GM19395 (cell line): ENCODE measurements around the gene KRT84.
A peak's percentile ranks its signal among the peaks of the same experiment; 100 is the strongest.

Source experiments
- ATAC-seq: cut with Tn5 transposase; IDR thresholded peaks from one replicate; pipeline ENCODE4 v1.9.1; 2021; ENCODE audit warnings: mild to moderate bottlenecking, moderate library complexity; ENCODE audit not compliant: unreplicated experiment

KRT84 gene

DNA sequence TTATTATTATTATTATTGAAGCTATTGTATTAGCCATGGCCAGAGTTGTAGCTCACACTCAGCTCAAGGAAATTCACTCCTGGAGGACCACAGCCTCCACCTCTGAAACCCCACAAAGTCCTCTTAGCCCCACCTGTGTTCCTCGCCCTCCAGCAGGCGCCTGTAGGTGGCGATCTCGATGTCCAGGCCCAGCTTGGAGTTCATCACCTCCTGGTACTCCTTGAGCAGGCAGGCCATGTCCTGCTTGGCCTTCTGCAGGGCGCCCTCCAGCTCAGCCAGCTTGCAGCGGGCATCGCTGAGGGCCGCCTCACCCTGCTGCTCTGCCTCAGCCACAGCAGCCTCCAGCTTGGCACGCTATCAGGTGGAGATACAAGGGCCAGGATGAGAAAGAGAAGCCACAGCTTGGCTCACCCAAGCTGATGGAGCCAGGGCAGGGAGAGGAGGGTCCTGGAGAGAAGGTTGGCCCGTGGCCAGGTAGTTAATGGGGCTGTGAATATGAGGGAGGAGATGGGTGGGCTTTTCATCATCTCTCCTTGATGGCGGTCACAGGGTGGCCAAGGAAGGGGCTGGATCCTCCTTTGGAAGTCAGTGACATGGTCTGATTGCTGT is 23.2 kb downstream of the KRT84 start:
- no peak for ATAC-seq

DNA sequence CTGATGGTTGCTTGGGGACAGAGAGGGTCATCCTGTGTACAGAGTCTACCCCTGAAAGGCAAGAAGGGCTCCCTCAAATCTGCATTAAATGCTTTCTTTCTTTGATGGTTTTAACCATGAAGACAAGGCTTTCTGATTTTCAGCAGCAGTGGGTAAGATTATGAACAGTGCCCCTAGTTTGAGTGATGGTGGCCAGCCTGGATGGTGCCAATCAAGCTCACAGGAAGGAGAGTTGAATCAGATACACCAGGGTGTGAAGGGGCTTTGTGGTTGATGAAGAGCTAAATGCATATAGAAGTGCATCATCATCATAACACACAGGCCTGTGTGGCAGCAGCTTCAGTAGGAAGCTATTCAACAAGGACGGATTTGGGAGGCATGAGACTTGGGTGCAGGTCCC is 23.9 kb downstream of the KRT84 start:
- ATAC-seq: no peak

DNA sequence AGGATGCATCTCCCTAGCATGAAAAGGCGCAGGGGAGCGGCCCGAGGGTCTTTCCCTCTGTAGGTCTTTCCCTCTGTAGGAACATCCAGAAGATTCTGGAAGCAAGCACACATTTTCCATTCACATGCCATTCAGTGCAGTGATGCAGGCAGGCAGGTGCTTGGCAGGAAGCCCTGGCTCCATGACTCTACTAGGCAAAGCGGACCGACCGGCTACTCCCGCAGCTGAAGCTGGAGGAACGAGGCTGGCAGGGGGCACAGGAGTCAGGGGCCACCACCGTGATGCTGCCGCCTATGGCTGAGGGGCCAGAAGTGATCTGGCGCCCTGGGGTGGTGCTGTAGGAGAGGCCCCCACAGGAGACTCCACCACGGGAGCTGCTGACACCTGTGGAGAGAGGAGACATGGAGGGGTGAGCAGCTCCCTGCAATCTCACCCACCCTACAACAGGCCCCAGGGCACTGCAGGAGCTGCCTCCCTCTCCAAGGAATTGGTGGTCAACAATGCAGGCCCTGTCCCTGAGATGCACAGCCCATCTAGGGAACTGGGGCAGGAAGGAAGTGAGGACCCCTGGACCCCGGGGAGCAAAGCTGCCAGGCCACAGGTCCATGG is 24.7 kb downstream of the KRT84 start:
- ATAC-seq: no peak

DNA sequence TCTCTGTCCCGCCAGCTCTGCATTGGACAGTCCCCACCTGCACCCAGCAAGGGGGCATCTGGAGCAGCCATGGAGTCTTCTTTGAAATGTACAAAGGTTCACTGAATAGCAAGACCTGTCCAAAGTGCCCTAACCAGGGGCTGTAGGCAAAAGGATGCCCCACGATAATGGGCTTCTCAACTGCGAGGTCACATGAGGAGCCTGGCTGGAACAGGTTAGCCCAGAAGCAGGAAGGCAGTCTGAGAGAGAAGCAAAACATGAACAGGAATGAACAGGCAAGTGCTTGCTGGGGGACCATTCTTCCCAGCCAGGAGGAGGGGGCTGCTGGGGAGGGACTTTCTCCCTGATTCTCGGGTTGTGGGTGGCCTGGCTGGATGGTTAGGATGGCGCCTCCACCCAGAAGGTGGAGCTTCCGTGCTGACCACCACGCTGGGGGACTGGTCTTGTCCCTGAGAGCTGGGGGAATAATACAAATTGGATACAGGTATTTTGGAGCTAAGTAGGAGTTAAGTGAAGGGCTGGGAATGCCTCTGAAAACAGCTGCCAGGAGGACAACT is 25.3 kb downstream of the KRT84 start:
- no peak for ATAC-seq

DNA sequence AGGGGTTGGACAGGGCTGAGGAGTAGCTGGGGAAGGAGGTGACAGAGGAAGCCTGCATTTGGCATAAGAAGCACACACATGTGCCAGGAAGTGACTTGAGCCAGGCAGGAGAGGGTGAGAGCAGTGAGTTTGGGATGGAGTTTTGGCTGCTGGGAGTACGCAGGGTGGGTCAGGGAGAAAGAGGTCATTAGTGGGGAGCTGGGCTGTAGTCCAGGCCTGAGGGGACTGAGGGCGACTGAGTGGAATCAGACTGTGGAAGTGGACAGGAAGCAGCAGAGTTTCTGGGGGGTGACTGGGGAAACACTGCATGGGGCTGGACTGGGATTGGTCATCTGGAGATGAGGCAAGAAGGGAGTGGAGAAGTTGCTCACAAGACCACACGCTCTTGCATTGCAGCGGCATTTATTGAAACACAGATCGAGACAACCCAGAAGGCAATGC is 25.8 kb downstream of the KRT84 start:
- no peak for ATAC-seq

DNA sequence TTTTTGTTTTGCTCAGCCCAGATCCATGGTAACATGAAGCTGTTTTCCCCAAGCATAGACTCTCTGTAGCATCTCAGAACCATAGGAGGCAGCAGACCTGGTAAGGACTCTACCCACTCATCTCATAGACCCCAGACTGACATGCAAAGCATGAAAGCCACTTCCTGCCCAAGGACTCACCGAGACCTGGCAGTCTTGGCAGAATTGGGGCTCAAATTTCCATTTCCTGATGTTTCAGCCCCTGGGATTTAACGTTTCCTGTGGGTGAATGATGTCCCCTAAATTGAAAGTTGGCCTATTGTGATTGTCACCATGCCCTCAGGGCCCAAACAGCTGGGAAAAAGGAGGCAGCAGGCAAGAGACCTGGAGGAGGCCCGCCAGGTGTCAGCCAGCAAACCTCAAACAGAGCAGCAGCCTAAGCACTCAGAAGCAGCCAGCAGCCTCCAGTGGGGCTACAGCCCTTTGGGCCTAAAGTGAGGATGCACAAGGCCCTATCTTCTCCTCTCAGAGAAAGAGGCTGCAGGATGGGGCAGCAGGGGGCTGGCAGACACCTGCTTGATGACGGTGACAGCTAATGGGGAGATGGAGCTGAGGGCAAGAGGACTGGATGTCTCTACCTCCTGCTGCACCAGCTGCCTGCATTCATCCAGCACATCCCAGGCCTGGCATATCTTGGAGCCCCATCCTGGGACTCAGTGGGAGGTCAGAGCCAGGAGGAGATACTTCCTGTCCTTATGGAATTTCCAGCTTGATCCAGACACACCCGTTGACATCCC is 26.7 kb downstream of the KRT84 start:
- peak; percentile 98 for ATAC-seq

DNA sequence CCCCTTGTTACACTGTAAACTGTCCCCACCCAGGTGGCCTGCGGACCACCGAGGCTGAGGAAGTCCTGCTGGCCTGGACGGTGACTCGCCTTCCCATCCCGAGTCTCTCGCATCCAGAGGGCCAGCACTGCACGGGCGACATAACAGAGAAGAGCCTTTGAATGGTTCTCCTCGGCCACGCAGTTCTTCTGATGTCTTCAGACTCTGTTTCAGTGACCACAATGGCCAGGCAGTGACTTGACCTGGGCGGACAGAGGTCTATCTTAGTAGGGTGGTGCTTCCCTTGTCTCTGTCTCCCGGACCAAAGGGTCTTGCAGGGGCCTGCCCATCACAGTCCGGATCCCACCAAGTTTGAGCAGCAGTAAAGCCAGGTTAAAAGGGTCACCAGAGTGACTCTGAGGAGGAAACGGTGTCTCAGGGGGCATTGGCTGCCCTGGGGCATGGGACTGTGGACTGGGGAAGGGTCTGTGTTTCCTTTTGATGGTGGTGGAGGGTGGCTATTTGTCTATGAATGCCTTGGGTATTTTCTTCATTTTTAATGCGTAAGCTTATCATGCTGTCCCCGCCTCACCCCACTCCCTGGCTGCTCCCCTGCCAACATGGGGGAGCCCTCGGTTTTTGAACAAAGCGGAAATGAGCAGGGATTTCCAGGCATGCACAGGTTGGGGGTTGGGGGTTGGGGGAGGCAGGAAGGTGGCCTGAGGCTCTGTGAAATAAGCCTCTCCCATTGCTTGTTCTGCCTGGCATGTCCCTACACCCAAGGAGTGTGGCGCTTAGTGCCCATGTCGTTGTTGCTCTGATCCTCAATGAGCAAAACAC is 28.5 kb downstream of the KRT84 start:
- no peak for ATAC-seq

DNA sequence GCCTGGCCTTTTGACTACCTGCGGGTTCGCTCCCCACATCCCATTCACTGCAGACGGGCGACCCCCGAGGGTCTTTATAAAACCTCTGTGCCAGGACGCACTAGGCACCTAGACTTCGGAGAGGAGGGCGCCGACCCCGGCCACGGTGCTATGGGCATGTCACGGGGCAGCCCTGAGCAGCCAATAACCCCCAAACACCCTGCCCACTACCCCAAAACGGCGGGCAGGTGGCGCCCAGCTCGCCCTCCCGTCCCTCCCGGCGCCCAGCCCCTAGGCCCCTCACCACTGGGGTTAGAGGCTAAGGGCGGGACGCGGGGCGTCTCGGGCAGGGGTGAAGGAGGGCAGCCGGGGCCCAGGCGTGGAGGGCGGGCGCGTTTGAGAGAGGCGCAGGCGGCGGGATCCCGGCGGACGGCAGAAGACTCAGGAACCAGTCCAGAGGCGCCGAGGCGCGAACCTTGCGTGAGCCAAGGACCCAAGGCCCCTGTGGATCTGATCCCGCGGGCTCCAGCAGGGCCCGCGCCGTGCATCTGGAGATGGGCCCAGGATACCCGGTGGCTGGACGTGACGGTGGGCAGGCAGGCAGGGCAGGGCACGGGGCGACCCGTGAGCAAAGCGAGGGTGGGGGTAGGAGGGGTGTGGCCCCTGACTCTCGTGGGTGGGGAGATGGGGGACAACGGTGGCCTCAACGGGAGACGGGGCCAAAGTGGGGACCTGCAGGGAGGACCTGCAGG is 29.3 kb downstream of the KRT84 start:
- no peak for ATAC-seq

DNA sequence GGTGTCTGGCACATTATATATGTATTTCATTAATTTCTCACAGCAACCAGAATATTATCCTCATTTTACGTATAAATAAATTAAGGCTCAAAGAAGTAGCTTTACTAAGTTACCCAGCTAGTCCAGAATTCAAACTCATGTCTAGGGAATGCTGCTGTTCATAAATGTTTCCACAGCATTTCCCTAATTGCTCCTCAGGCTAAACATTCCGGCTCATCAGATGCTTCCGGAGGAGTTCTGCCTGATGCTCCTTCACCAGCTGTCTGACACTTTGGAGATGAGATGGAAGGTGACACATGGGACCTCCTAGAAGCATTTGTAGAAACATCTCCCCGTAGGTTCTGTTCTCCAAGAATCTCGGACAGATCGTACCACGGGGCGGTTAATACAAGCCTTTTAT is 30.3 kb downstream of the KRT84 start:
- no peak for ATAC-seq

DNA sequence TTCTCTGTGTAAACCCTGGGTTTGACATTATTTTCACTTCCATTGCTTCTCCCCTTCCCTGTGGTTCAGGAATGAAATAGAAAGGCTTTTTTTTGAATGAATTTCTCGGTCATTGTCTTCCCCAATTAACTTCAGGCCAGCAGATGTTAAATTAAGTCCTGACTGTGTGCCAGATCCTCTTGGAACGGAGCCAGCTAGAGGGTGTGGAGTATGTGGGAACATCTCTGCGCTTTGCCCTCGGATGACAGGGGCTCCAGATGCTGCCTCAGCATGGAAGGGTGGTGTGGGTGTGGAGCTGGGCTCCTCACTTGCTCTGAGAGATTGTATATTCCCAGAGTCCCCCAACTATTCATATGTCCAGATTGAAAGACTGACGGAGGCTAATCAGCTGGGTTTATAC is 31.3 kb downstream of the KRT84 start:
- no peak for ATAC-seq

DNA sequence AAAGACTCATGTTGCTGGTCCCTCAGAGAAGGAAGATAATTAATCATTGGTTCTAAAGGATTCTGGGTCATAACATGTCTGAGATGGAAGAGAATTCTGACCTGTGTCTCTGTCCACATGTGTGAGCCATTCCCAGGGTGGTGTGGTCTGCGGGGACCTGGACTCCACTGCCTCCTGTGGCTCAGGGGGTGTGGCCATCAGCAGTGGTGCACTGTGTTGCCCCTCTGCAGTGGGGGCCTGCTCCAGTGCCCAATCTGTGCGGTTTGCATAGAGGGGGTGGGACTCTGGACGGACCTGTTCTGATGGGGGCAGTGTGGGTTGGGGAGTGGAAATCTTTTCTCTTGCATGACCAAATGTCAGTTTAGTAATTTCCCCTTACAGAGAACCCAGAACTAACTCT is 31.7 kb downstream of the KRT84 start:
- ATAC-seq: no peak

DNA sequence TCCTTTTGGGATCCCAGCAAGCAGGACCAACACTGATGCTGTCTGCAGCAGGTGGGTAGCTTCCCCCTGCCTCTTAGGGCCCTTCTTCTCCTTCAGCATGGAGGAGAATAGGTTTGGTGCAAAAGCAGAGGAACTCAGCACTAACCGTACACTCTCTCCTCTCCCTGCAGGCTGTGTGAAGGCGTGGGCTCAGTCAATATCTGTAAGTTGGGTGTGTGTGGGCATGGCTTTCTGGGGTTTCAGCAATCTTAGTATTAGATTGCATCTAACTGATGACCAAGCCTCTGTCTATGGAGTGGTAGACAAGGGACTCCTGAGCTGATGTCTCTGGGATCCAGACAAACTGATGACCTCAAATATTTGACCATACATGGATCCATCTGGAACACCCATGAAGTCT is 32.5 kb downstream of the KRT84 start:
- no peak for ATAC-seq

DNA sequence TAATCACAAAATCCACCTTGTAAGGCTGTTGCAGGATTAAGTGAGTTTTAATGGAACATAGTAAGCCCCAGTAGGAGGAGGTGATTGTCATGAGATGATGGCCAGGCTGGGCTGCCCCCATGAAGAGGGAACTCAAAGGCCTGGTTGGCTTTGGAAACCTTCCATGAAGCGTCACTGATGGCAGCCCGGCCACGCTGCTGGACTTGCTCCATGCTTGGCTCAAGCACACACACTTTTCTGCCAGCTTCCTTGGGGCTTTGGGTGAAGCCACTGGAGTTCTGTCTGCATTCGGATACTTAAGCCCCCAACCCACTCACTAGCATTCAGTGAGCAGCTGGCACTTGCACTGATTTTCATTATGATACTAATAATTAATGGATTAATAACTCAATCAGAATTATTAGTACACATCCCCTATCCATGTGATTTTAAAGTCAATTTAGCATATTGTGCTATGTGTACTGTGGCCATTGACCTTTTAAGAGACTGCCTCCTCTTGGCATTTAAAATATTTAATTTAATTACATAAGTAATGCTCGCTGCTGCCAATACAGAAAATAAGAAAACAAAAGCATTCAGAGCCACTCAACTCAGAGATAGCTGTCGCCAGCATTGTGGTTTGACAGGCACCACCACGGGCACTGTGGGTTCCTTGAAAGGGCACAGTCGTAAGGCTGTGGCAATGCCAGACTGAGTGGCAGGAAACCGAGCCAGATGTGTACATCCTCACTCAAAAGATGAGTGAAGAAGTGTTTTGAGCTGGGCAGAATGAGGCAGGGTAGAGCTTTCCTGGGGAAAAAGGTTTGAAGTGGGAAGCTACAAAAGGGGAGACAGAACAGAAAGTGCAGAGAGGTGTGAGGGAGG is 34.0 kb downstream of the KRT84 start:
- ATAC-seq: no peak

DNA sequence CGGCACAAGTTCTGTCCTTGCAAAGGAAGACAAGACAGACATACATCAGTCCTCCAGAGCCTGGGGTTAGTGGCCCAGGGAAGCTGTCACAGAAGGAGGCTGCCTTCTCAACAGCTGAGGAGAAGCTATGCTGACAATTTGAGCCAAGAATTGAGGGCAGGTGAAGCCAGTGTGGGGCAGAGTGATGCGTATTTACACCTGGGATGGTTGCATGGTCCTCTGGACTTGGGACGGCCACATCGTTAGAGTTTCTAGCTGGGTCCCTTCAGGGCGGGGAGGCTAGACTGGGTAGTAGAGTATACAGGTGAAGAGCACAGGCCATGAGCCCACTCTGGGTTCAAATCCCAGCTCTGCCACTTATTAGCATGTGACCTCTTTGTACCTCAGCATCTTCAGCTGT is 34.7 kb downstream of the KRT84 start:
- ATAC-seq: no peak

DNA sequence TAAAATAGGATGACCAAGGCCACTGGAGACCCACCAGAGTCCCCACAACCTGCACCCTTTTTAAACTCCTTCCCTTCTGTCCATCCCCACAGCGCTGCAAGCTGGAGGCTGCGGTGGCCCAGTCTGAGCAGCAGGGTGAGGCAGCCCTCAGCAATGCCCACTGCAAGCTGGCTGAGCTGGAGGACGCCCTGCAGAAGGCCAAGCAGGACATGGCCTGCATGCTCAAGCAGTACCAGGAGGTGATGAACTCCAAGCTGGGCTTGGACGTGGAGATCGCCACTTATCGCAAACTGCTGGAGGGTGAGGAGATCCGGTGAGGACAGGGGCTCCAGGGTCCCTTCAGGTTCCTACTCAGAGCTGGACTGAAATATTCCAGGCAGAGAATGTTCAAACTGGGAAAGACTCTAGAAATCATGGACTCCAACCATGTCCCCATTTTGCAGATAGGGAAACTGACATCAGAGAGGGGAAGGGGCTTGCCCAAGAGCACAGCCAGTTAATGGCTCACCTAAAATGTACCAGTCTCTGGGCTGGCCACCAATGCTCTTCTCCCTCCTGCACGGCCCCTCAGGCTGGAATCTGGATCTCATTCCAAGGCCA is 35.3 kb downstream of the KRT84 start:
- ATAC-seq: no peak

DNA sequence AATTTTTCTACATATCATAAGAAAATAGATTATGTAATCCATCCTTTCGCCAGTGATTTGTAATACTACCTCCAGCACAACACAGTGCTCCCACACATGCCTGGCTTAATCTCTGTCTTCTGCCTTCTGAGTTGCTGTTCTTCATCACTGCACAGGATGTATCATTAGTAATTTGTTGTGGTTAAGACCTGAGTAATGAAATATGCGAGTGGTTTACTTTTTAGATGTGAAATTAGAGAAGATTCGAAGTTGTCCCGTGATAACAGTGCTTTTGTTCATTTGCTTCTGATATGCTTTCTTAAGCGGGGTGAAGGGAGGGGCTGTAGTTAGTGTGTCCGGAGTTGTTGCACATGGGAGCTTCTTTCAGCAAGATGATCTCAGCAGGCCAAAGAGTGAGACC is 36.3 kb downstream of the KRT84 start:
- no peak for ATAC-seq

DNA sequence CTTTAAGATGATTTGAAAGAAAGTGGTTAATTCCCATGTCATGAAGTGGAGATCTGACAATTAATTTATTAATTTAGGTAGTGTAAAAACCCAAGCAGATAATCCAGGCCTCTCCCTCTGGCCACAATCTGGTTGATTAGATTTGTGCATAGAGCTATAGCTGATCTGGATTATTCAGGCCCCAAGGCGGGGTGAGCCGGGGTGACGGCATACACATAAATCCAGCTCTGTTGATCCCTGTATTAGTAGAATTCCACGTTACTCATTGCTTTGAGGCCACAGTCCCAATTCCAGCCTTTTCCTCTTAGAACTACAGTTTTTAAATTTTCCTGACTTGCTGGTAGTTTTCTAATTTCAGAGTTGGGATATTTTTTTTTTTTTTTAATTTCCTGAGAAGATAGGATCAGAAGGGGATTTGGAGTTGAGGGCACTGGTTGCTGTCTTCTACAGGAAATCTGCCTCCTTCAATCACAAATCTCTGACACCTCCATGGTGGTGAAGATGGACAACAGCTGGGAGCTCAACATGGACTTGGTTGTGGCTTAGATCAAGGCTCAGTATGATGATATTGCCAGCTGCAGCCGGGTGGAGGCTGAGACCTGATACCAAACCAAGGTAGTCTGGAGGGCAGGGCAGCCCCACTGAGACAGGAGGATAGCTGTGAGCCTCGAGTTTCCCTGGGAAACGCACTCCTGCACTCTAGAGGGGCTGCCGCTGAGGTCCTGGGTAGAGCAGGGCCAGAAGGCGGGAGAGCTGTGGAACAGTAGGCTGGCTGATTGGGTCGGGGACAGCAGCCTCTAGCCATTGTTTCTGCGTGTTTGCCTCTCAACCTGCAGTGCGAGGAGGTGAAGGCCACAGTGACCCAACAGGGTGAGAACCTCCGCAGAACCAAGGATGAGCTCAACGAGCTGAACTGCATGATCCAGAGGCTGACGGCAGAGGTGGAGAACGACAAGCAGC is 37.6 kb downstream of the KRT84 start:
- ATAC-seq: no peak

DNA sequence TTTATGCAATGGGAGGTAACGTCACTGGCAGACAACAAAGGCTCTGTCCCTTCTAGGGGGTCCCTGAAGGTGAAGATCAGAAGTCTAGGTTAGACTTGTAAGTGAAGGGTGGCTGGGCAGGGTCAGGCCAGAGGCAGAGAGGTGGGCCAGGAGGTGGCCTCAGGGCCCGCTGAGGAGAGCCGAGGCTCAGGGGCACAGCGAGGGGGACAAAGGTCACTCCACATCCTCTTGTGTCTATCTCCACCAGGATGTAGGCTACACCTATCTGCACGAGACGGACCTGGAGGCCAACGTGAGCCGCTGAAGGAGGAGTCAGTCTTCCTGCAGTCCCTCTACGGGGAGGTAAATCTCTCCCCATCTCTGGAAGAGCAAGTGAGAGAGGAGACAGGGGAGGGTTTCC is 38.4 kb downstream of the KRT84 start:
- no peak for ATAC-seq
